ENCODE data around the gene BCAR3.
"Not testable (repeated sequence)": the region's sequence is repeated elsewhere in the genome, so short reads cannot be mapped to it uniquely, and the experiment has no call there.

BCAR3 gene

GRCh38 chr1:93680076-93680419 is 1.6 kb downstream of the BCAR3 start:
- Histone ChIP-seq H3K4me1 (ENCODE audit: control insufficient read depth in 5 of 5, insufficient read depth in 5 of 5, low read length in 5 of 5) (peaks cover 4 to 60% (median 48%) of the 10 kb centered on the region in 5 donors), H3K4me3 (ENCODE audit: low read depth in 1 of 5, low read length in 5 of 5) (peak overlapping the region; percentile 69 to 93 (median 82)), H3K36me3 (ENCODE audit: control insufficient read depth in 5 of 5, insufficient read depth in 5 of 5, low read length in 5 of 5) (peaks cover 0 to 6% (median 0%) of the 10 kb centered on the region in 5 donors), H3K9ac (ENCODE audit: low read length in 5 of 5) (peak overlapping the region in 4 of 5 donors; percentile 6 to 81 (median 80)), H3K9me3 (ENCODE audit: control insufficient read depth in 5 of 5, low read length in 5 of 5) (no peaks in the 10 kb centered on the region), H3K27ac (ENCODE audit: low read depth, low read length) (peak overlapping the region; percentile 86), H3K27me3 (ENCODE audit: control insufficient read depth in 5 of 5, insufficient read depth in 4 of 5, low read length in 5 of 5) (no peaks in the 10 kb centered on the region)

GRCh38 chr1:93679546-93679945 is 2.1 kb downstream of the BCAR3 start:
- Histone ChIP-seq H3K27me3 (ENCODE audit: control insufficient read depth in 5 of 5, insufficient read depth in 4 of 5, low read length in 5 of 5) (no peaks in the 10 kb centered on the region), H3K36me3 (ENCODE audit: control insufficient read depth in 5 of 5, insufficient read depth in 5 of 5, low read length in 5 of 5) (peaks cover 0 to 8% (median 0%) of the 10 kb centered on the region in 5 donors), H3K4me3 (ENCODE audit: low read depth in 1 of 5, low read length in 5 of 5) (peak overlapping the region in 3 of 5 donors; percentile 29 to 82 (median 69)), H3K27ac (ENCODE audit: low read depth, low read length) (peak overlapping the region; percentile 86), H3K9me3 (ENCODE audit: control insufficient read depth in 5 of 5, low read length in 5 of 5) (no peaks in the 10 kb centered on the region), H3K4me1 (ENCODE audit: control insufficient read depth in 5 of 5, insufficient read depth in 5 of 5, low read length in 5 of 5) (peaks cover 4 to 65% (median 53%) of the 10 kb centered on the region in 5 donors), H3K9ac (ENCODE audit: low read length in 5 of 5) (peak overlapping the region in 3 of 5 donors; percentile 6 to 48 (median 33))

- peak overlapping the region; percentile 86 for H3K27ac ChIP-seq (ENCODE audit: low read depth, low read length)
- peak overlapping the region in 3 of 5 donors; percentile 6 to 33 (median 26) for H3K9ac ChIP-seq (ENCODE audit: low read length in 5 of 5)
- H3K4me1 ChIP-seq (ENCODE audit: control insufficient read depth in 5 of 5, insufficient read depth in 5 of 5, low read length in 5 of 5) = peaks cover 4 to 70% (median 55%) of the 10 kb centered on the region in 5 donors
- H3K9me3 ChIP-seq (ENCODE audit: control insufficient read depth in 5 of 5, low read length in 5 of 5) = no peaks in the 10 kb centered on the region
- H3K36me3 ChIP-seq (ENCODE audit: control insufficient read depth in 5 of 5, insufficient read depth in 5 of 5, low read length in 5 of 5) = peaks cover 0 to 9% (median 0%) of the 10 kb centered on the region in 5 donors
- H3K27me3 ChIP-seq (ENCODE audit: control insufficient read depth in 5 of 5, insufficient read depth in 4 of 5, low read length in 5 of 5) = no peaks in the 10 kb centered on the region
- no peak overlapping the region for H3K4me3 ChIP-seq (ENCODE audit: low read depth in 1 of 5, low read length in 5 of 5)
Measured at GRCh38 chr1:93678946-93679480, 2.6 kb downstream of the BCAR3 start.

- Histone ChIP-seq H3K4me3 (ENCODE audit: low read depth in 1 of 5, low read length in 5 of 5) (no peak overlapping the region), H3K9ac (ENCODE audit: low read length in 5 of 5) (no peak overlapping the region), H3K4me1 (ENCODE audit: control insufficient read depth in 5 of 5, insufficient read depth in 5 of 5, low read length in 5 of 5) (peaks cover 4 to 75% (median 58%) of the 10 kb centered on the region in 5 donors), H3K27me3 (ENCODE audit: control insufficient read depth in 5 of 5, insufficient read depth in 4 of 5, low read length in 5 of 5) (no peaks in the 10 kb centered on the region), H3K27ac (ENCODE audit: low read depth, low read length) (peak overlapping the region; percentile 86), H3K9me3 (ENCODE audit: control insufficient read depth in 5 of 5, low read length in 5 of 5) (no peaks in the 10 kb centered on the region), H3K36me3 (ENCODE audit: control insufficient read depth in 5 of 5, insufficient read depth in 5 of 5, low read length in 5 of 5) (peaks cover 0 to 9% (median 0%) of the 10 kb centered on the region in 5 donors)
Measured at GRCh38 chr1:93678491-93678890, 3.1 kb downstream of the BCAR3 start.

GRCh38 chr1:93677729-93678128 is 3.9 kb downstream of the BCAR3 start:
- Histone ChIP-seq H3K4me1 (ENCODE audit: control insufficient read depth in 5 of 5, insufficient read depth in 5 of 5, low read length in 5 of 5) (peaks cover 10 to 83% (median 66%) of the 10 kb centered on the region in 5 donors), H3K36me3 (ENCODE audit: control insufficient read depth in 5 of 5, insufficient read depth in 5 of 5, low read length in 5 of 5) (peaks cover 0 to 9% (median 0%) of the 10 kb centered on the region in 5 donors), H3K4me3 (ENCODE audit: low read depth in 1 of 5, low read length in 5 of 5) (no peak overlapping the region), H3K9ac (ENCODE audit: low read length in 5 of 5) (no peak overlapping the region), H3K9me3 (ENCODE audit: control insufficient read depth in 5 of 5, low read length in 5 of 5) (no peaks in the 10 kb centered on the region), H3K27me3 (ENCODE audit: control insufficient read depth in 5 of 5, insufficient read depth in 4 of 5, low read length in 5 of 5) (no peaks in the 10 kb centered on the region), H3K27ac (ENCODE audit: low read depth, low read length) (no peak overlapping the region)

- no peaks in the 10 kb centered on the region for H3K27me3 ChIP-seq (ENCODE audit: control insufficient read depth in 5 of 5, insufficient read depth in 4 of 5, low read length in 5 of 5)
- peaks cover 0 to 9% (median 0%) of the 10 kb centered on the region in 5 donors for H3K36me3 ChIP-seq (ENCODE audit: control insufficient read depth in 5 of 5, insufficient read depth in 5 of 5, low read length in 5 of 5)
- no peak overlapping the region for H3K4me3 ChIP-seq (ENCODE audit: low read depth in 1 of 5, low read length in 5 of 5)
- no peak overlapping the region for H3K9ac ChIP-seq (ENCODE audit: low read length in 5 of 5)
- H3K4me1 ChIP-seq (ENCODE audit: control insufficient read depth in 5 of 5, insufficient read depth in 5 of 5, low read length in 5 of 5) = peaks cover 15 to 89% (median 71%) of the 10 kb centered on the region in 5 donors
- peak overlapping the region; percentile 69 for H3K27ac ChIP-seq (ENCODE audit: low read depth, low read length)
- no peaks in the 10 kb centered on the region for H3K9me3 ChIP-seq (ENCODE audit: control insufficient read depth in 5 of 5, low read length in 5 of 5)
Measured at GRCh38 chr1:93676427-93676826, 5.2 kb downstream of the BCAR3 start.

GRCh38 chr1:93675931-93676330 is 5.7 kb downstream of the BCAR3 start:
- Histone ChIP-seq H3K27ac (ENCODE audit: low read depth, low read length) (peak overlapping the region; percentile 69), H3K27me3 (ENCODE audit: control insufficient read depth in 5 of 5, insufficient read depth in 4 of 5, low read length in 5 of 5) (no peaks in the 10 kb centered on the region), H3K36me3 (ENCODE audit: control insufficient read depth in 5 of 5, insufficient read depth in 5 of 5, low read length in 5 of 5) (peaks cover 0 to 9% (median 0%) of the 10 kb centered on the region in 5 donors), H3K4me3 (ENCODE audit: low read depth in 1 of 5, low read length in 5 of 5) (no peak overlapping the region), H3K4me1 (ENCODE audit: control insufficient read depth in 5 of 5, insufficient read depth in 5 of 5, low read length in 5 of 5) (peaks cover 15 to 94% (median 76%) of the 10 kb centered on the region in 5 donors), H3K9ac (ENCODE audit: low read length in 5 of 5) (no peak overlapping the region), H3K9me3 (ENCODE audit: control insufficient read depth in 5 of 5, low read length in 5 of 5) (no peaks in the 10 kb centered on the region)

GRCh38 chr1:93675271-93675670 is 6.4 kb downstream of the BCAR3 start:
- Histone ChIP-seq H3K27me3 (ENCODE audit: control insufficient read depth in 5 of 5, insufficient read depth in 4 of 5, low read length in 5 of 5) (no peaks in the 10 kb centered on the region), H3K9ac (ENCODE audit: low read length in 5 of 5) (no peak overlapping the region), H3K9me3 (ENCODE audit: control insufficient read depth in 5 of 5, low read length in 5 of 5) (no peaks in the 10 kb centered on the region), H3K27ac (ENCODE audit: low read depth, low read length) (peak overlapping the region; percentile 69), H3K36me3 (ENCODE audit: control insufficient read depth in 5 of 5, insufficient read depth in 5 of 5, low read length in 5 of 5) (peaks cover 0 to 9% (median 0%) of the 10 kb centered on the region in 5 donors), H3K4me1 (ENCODE audit: control insufficient read depth in 5 of 5, insufficient read depth in 5 of 5, low read length in 5 of 5) (peaks cover 18 to 96% (median 77%) of the 10 kb centered on the region in 5 donors), H3K4me3 (ENCODE audit: low read depth in 1 of 5, low read length in 5 of 5) (no peak overlapping the region)

- H3K9me3 ChIP-seq (ENCODE audit: control insufficient read depth in 5 of 5, low read length in 5 of 5); H3K9ac ChIP-seq (ENCODE audit: low read length in 5 of 5); H3K4me3 ChIP-seq (ENCODE audit: low read depth in 1 of 5, low read length in 5 of 5); H3K27me3 ChIP-seq (ENCODE audit: control insufficient read depth in 5 of 5, insufficient read depth in 4 of 5, low read length in 5 of 5): not testable (repeated sequence)
- Histone ChIP-seq H3K36me3 (ENCODE audit: control insufficient read depth in 5 of 5, insufficient read depth in 5 of 5, low read length in 5 of 5) (peaks cover 0 to 11% (median 0%) of the 10 kb centered on the region in 5 donors), H3K4me1 (ENCODE audit: control insufficient read depth in 5 of 5, insufficient read depth in 5 of 5, low read length in 5 of 5) (peaks cover 17 to 96% (median 76%) of the 10 kb centered on the region in 5 donors), H3K27ac (ENCODE audit: low read depth, low read length) (peak overlapping the region; percentile 94)
Measured at GRCh38 chr1:93674071-93674470, 7.6 kb downstream of the BCAR3 start.

- H3K36me3 ChIP-seq (ENCODE audit: control insufficient read depth in 5 of 5, insufficient read depth in 5 of 5, low read length in 5 of 5) = peaks cover 0 to 11% (median 0%) of the 10 kb centered on the region in 5 donors
- H3K4me3 ChIP-seq (ENCODE audit: low read depth in 1 of 5, low read length in 5 of 5) = no peak overlapping the region
- H3K9ac ChIP-seq (ENCODE audit: low read length in 5 of 5) = peak overlapping the region in 1 of 5 donors; percentile 75
- H3K27me3 ChIP-seq (ENCODE audit: control insufficient read depth in 5 of 5, insufficient read depth in 4 of 5, low read length in 5 of 5) = no peaks in the 10 kb centered on the region
- no peaks in the 10 kb centered on the region for H3K9me3 ChIP-seq (ENCODE audit: control insufficient read depth in 5 of 5, low read length in 5 of 5)
- peaks cover 17 to 96% (median 77%) of the 10 kb centered on the region in 5 donors for H3K4me1 ChIP-seq (ENCODE audit: control insufficient read depth in 5 of 5, insufficient read depth in 5 of 5, low read length in 5 of 5)
- peak overlapping the region; percentile 94 for H3K27ac ChIP-seq (ENCODE audit: low read depth, low read length)
Measured at GRCh38 chr1:93673163-93673829, 8.3 kb downstream of the BCAR3 start.

Measured in subcutaneous abdominal adipose tissue (tissue), 5 donors.